Upper lobe of left lung (tissue), 6 donors: ENCODE data around the gene S100Z. TPM values are rescaled to one million over a fixed set of nuclear protein-coding genes. Genes with fewer than 3 reads are reported as not detected.

ENCODE experiments used
- ATAC-seq, 2 donors: fragments of 200-7000 bp; cut with Tn5 transposase; one replicate each; pipeline ENCODE4 v1.9.1; 2022; ENCODE audit warnings: mild to moderate bottlenecking in 2 of 2, moderate library complexity in 2 of 2; ENCODE audit not compliant: low FRiP score in 2 of 2
- DNase-seq, 2 donors: peaks; one replicate each; pipeline ENCODE4 v3.0.0-alpha.2; 2019 to 2020
- H3K27ac ChIP-seq, 4 donors: fragments of 200-600 bp; sonication (generic); one replicate each; pipeline ENCODE4 v1.5.1; 2016 to 2019
- H3K27me3 ChIP-seq, 4 donors: fragments of 200-600 bp; sonication (generic); one replicate each; pipeline ENCODE4 v1.5.1; 2017 to 2019
- H3K36me3 ChIP-seq, 4 donors: fragments of 200-600 bp; sonication (generic); one replicate each; pipeline ENCODE4 v1.5.1; 2016 to 2019
- H3K4me1 ChIP-seq, 4 donors: fragments of 200-600 bp; sonication (generic); one replicate each; pipeline ENCODE4 v1.5.1; 2018 to 2019
- H3K4me3 ChIP-seq, 4 donors: fragments of 200-600 bp; sonication (generic); one replicate each; pipeline ENCODE4 v1.5.1; 2017 to 2019; ENCODE audit warnings: mild to moderate bottlenecking in 2 of 4, moderate library complexity in 1 of 4
- H3K9me3 ChIP-seq, 4 donors: fragments of 200-600 bp; sonication (generic); one replicate each; pipeline ENCODE4 v1.5.1; 2018 to 2019
- EP300 ChIP-seq, 4 donors: sonication (generic); formaldehyde crosslinking; IDR thresholded peaks; one replicate each; pipeline ENCODE4 v1.5.1; 2017; ENCODE audit warnings: antibody characterized with exemption in 4 of 4, control low read depth in 2 of 4
- POLR2A ChIP-seq, 4 donors: fragments of 450-650 bp; IDR thresholded peaks; one replicate each; pipeline ENCODE4 v1.5.1; 2016 to 2017; ENCODE audit warnings: antibody characterized with exemption in 4 of 4, mild to moderate bottlenecking in 2 of 4
- POLR2AphosphoS5 ChIP-seq, 2 donors: sonication (generic); formaldehyde crosslinking; IDR thresholded peaks; one replicate each; pipeline ENCODE4 v1.5.1; 2017; ENCODE audit warnings: antibody characterized with exemption in 2 of 2
- WGBS, 2 donors: methylation state at CpG; one replicate each; pipeline ENCODE4 v1.1.5; 2017 to 2018; 5-methylcytosine and 5-hydroxymethylcytosine counted together
- total RNA-seq, 6 donors: library from RNA; depleted of rRNA in 4 of 6; stranded (reverse); fragments of >200 nt in 4 of 6; gene quantifications; one replicate each; pipeline versions ENCODE4 v1.1.0 to v1.2.1, GENCODE V29; 2016 to 2021
- TF ChIP-seq, protein P1 (sequence below), 6 experiments: fragments of 450-650 bp in 4 of 6; fragments of 200-600 bp in 2 of 6; sonication (generic) in 2 of 6; IDR thresholded peaks; one replicate each; pipeline ENCODE4 v1.5.1; 2016 to 2019; ENCODE audit warnings: antibody characterized with exemption in 6 of 6
- donor health status: DM: no; HTN: no; CAD: no; lungs with moderate emphysema.
- donor health status: DM: no; HTN: yes; CAD: no; lungs with severe emphysema.

Gene S100Z
- total RNA-seq, 6 donors from 2014 or later = 0.37 to 2.1 (median 0.82) TPM; not detected in 2

DNA sequence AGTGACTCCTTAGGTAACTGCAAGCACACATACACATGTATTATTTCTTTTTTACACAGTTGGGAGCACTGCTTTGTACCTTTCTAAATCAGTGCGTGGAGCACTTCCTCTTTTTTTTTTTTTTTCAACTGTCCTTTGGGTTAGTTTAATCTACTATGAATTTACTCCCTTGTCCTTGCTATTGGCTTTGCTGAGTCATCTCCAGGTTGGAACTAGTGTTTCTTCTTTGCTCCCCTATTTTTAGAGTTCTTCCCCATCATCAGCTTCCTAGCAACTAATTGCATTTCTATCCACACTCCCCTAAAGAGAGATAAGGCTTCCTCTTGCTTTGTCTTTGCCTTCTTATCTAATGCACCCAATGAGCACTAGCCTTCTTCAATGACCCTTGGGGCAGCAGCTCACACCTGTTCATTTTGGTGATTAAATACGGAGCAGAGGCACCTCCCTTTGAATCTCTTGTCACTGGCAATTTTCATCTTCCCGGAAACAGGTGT lies 24.3 kb downstream of the S100Z start:
- no peaks in the 10 kb centered on the region for H3K4me1 ChIP-seq
- H3K36me3 ChIP-seq = no peaks in the 10 kb centered on the region
- TF ChIP-seq POLR2A (IDR thresholded peaks at IDR 0.05) = no peak
- TF ChIP-seq, protein P1, sequence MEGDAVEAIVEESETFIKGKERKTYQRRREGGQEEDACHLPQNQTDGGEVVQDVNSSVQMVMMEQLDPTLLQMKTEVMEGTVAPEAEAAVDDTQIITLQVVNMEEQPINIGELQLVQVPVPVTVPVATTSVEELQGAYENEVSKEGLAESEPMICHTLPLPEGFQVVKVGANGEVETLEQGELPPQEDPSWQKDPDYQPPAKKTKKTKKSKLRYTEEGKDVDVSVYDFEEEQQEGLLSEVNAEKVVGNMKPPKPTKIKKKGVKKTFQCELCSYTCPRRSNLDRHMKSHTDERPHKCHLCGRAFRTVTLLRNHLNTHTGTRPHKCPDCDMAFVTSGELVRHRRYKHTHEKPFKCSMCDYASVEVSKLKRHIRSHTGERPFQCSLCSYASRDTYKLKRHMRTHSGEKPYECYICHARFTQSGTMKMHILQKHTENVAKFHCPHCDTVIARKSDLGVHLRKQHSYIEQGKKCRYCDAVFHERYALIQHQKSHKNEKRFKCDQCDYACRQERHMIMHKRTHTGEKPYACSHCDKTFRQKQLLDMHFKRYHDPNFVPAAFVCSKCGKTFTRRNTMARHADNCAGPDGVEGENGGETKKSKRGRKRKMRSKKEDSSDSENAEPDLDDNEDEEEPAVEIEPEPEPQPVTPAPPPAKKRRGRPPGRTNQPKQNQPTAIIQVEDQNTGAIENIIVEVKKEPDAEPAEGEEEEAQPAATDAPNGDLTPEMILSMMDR (IDR thresholded peaks at IDR 0.05) = no peak
- no peak for TF ChIP-seq EP300 (IDR thresholded peaks at IDR 0.05)
- no peak for TF ChIP-seq POLR2AphosphoS5 (IDR thresholded peaks at IDR 0.05)
- ATAC-seq = no peak
- H3K4me3 ChIP-seq = no peak overlapping the region
- DNase-seq = no peak
- no peaks in the 10 kb centered on the region for H3K27me3 ChIP-seq
- no peaks in the 10 kb centered on the region for H3K9me3 ChIP-seq
- WGBS, 2 donors = 48 to 56% methylated on average over 3 of the region's 3 CpGs
- no peak overlapping the region for H3K27ac ChIP-seq

GRCh38 chr5:76888733-76889300 lies 39.0 kb downstream of the S100Z start:
- Histone ChIP-seq H3K4me1 (no peaks in the 10 kb centered on the region), H3K27ac (no peak overlapping the region), H3K4me3 (no peak overlapping the region), H3K9me3 (no peaks in the 10 kb centered on the region), H3K27me3 (no peaks in the 10 kb centered on the region), H3K36me3 (no peaks in the 10 kb centered on the region)
- WGBS, 2 donors = 84 to 86% methylated on average over 9 to 10 of the region's 10 CpGs
- ATAC-seq (no peak), DNase-seq (no peak)
- no peak for TF ChIP-seq EP300 (IDR thresholded peaks at IDR 0.05)
- no peak for TF ChIP-seq POLR2A (IDR thresholded peaks at IDR 0.05)
- TF ChIP-seq, protein P1 (IDR thresholded peaks at IDR 0.05) = no peak
- TF ChIP-seq POLR2AphosphoS5 (IDR thresholded peaks at IDR 0.05) = no peak

GRCh38 chr5:76893294-76893693 lies 43.5 kb downstream of the S100Z start:
- Histone ChIP-seq H3K36me3 (no peaks in the 10 kb centered on the region), H3K9me3 (peaks cover 0 to 7% (median 0%) of the 10 kb centered on the region in 4 donors), H3K27ac (no peak overlapping the region), H3K4me1 (no peaks in the 10 kb centered on the region), H3K27me3 (no peaks in the 10 kb centered on the region), H3K4me3 (no peak overlapping the region)
- whole genome bisulfite sequencing, 2 donors = 78 to 80% methylated on average over 2 of the region's 2 CpGs
- no peak for ATAC-seq
- DNase-seq = no peak
- TF ChIP-seq POLR2A (IDR thresholded peaks at IDR 0.05) (no peak), EP300 (IDR thresholded peaks at IDR 0.05) (no peak), POLR2AphosphoS5 (IDR thresholded peaks at IDR 0.05) (no peak)
- TF ChIP-seq, protein P1 (IDR thresholded peaks at IDR 0.05) = no peak

DNA sequence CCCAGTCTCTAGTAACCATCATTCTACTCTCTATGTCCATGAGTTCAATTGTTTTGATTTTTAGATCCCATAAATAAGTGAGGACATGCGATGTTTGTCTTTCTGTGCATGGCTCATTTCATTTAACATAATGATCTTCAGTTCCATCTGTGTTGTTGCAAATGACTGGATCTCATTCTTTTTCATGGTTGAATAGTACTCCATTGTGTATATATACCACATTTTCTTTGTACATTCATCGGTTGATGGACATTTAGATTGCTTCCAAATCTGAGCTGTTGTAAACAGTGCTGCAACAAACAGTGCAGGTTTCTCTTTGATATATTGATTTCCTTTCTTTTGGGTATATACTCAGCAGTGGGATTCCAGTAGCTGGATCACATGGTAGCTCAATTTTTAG lies 46.4 kb downstream of the S100Z start:
- Histone ChIP-seq H3K9me3 (peaks cover 10 to 21% (median 11%) of the 10 kb centered on the region in 4 donors), H3K4me3 (no peak overlapping the region), H3K36me3 (no peaks in the 10 kb centered on the region), H3K27me3 (no peaks in the 10 kb centered on the region), H3K27ac (no peak overlapping the region), H3K4me1 (no peaks in the 10 kb centered on the region)
- TF ChIP-seq POLR2A (IDR thresholded peaks at IDR 0.05) (no peak), POLR2AphosphoS5 (IDR thresholded peaks at IDR 0.05) (no peak), EP300 (IDR thresholded peaks at IDR 0.05) (no peak)
- TF ChIP-seq, protein P1 (IDR thresholded peaks at IDR 0.05) = no peak
- no peak for ATAC-seq
- WGBS, 2 donors = 94 to 100% methylated on average over 2 of the region's 2 CpGs
- no peak for DNase-seq

DNA sequence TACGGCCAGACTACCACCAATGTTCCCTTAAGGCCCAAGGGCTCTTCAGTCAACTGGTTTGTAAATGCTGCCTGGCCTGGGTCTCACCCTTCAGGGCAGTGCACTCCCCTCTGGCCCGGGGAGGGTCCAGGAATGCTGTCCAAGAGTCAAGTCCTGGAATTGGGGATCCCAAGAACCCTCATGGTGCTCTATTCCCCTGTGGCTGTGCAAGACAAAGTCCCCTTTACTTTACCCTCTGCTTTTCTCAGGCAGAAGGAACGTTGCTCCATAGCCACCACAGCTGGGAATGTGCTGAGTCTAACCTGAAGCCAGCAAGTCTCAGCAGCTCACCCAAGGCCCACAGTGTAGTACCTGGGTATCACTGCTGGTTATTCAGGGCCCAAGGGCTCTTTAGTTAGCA lies 51.7 kb downstream of the S100Z start:
- Histone ChIP-seq H3K9me3 (peaks cover 11 to 22% (median 19%) of the 10 kb centered on the region in 4 donors), H3K4me1 (no peaks in the 10 kb centered on the region), H3K36me3 (no peaks in the 10 kb centered on the region), H3K27ac (no peak overlapping the region), H3K27me3 (no peaks in the 10 kb centered on the region), H3K4me3 (no peak overlapping the region)
- DNase-seq (no peak), ATAC-seq (no peak)
- TF ChIP-seq POLR2A (IDR thresholded peaks at IDR 0.05) (no peak), POLR2AphosphoS5 (IDR thresholded peaks at IDR 0.05) (no peak), EP300 (IDR thresholded peaks at IDR 0.05) (no peak)
- TF ChIP-seq, protein P1 (IDR thresholded peaks at IDR 0.05) = no peak
- WGBS, 2 donors = 76 to 84% methylated on average over 2 to 3 of the region's 3 CpGs
